AG04449 (cell line): ENCODE results near the gene COL6A6.

ENCODE experiments used
- CTCF ChIA-PET: fragments of 350-600 bp; formaldehyde crosslinking; extraction: SDS; loops from one replicate; lab custom pipeline; 2021; ENCODE audit warnings: antibody characterized with exemption; lab: Yijun Ruan, JAX
- POLR2A ChIA-PET: fragments of 400-600, 350-600 bp; formaldehyde crosslinking; extraction: SDS; loops from one replicate; lab custom pipeline; 2020; ENCODE audit warnings: antibody characterized with exemption, inconsistent platforms; lab: Yijun Ruan, JAX
- DNase-seq: peaks from one replicate; pipeline ENCODE4 v3.0.0-alpha.2; 2010; ENCODE audit warnings: low read depth, low spot score
- H3K4me3 ChIP-seq: 2 replicates; pipeline ENCODE4 v1.5.1; 2011; ENCODE audit warnings: low read depth, mild to moderate bottlenecking, control low read depth, low read length
- CTCF ChIP-seq: IDR thresholded peaks from one replicate; pipeline ENCODE4 v1.5.1; 2011; ENCODE audit warnings: mild to moderate bottlenecking, moderate library complexity, low read length, control low read depth, inconsistent platforms; ENCODE audit not compliant: insufficient read depth; ENCODE audit errors: missing control alignments

Gene COL6A6

DNA sequence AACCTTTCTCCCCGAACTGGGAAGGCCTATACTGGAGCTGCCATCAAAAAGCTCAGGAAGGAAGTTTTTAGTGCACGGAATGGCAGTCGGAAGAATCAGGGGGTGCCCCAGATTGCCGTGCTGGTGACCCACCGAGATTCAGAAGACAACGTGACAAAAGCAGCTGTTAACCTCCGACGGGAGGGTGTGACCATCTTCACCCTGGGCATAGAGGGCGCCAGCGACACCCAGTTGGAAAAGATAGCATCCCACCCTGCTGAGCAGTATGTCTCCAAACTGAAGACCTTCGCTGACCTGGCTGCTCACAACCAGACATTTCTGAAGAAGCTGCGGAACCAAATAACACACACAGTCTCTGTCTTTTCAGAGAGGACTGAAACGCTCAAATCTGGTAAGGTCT lies 48.2 kb downstream of the COL6A6 start:
- no peak for TF ChIP-seq CTCF
- H3K4me3 ChIP-seq: no peak overlapping the region
- no peak for DNase-seq
- ChIA-PET CTCF (no interaction called here), POLR2A (no interaction called here)
